Lower lobe of right lung (tissue), 2 donors: ENCODE data around the gene UTP4. TPM values are rescaled to one million over a fixed set of nuclear protein-coding genes. Genes with fewer than 3 reads are reported as not detected.
A peak's percentile ranks its signal among the peaks of the same experiment; 100 is the strongest.

ENCODE experiments used
- ATAC-seq, 2 donors: fragments of 200-7000 bp; cut with Tn5 transposase; one replicate each; pipeline ENCODE4 v1.9.1; 2020 to 2022; ENCODE audit warnings: mild to moderate bottlenecking in 2 of 2, moderate library complexity in 2 of 2
- DNase-seq: peaks from one replicate; pipeline ENCODE4 v3.0.0-alpha.2; 2020
- H3K27ac ChIP-seq: fragments of 200-600 bp; one replicate; pipeline ENCODE4 v1.8.0; 2022
- H3K27me3 ChIP-seq: fragments of 200-600 bp; one replicate; pipeline ENCODE4 v1.8.0; 2022; ENCODE audit warnings: low read depth
- H3K36me3 ChIP-seq: fragments of 200-600 bp; one replicate; pipeline ENCODE4 v1.8.0; 2022; ENCODE audit warnings: mild to moderate bottlenecking
- H3K4me1 ChIP-seq: fragments of 200-600 bp; one replicate; pipeline ENCODE4 v1.8.0; 2022
- H3K4me3 ChIP-seq: fragments of 200-600 bp; one replicate; pipeline ENCODE4 v1.8.0; 2022; ENCODE audit warnings: mild to moderate bottlenecking
- H3K9me3 ChIP-seq: fragments of 200-600 bp; one replicate; pipeline ENCODE4 v1.8.0; 2022
- intact Hi-C: fragments of 100-400 bp; cut with DNase I; formaldehyde crosslinking; loops from one replicate; pipeline ENCODE4 v1.11.0; 2022
- total RNA-seq: library from RNA; stranded (reverse); fragmentation: NEBNext Ultra II Directional; extraction: Animal tissue kit (Norgen Biotek cat#: 25700); gene quantifications from one replicate; pipeline ENCODE4 v1.2.1, GENCODE V29; 2021
- TF ChIP-seq, protein P1 (sequence below): fragments of 200-600 bp; IDR thresholded peaks from one replicate; pipeline ENCODE4 v1.8.0; 2022; ENCODE audit warnings: antibody characterized with exemption, mild to moderate bottlenecking
- donor health status: DM: no; HTN: yes; CAD: no; lungs with severe emphysema.

The UTP4 gene
- total RNA-seq, 1 donor from 2014 or later = 26.4 TPM

DNA sequence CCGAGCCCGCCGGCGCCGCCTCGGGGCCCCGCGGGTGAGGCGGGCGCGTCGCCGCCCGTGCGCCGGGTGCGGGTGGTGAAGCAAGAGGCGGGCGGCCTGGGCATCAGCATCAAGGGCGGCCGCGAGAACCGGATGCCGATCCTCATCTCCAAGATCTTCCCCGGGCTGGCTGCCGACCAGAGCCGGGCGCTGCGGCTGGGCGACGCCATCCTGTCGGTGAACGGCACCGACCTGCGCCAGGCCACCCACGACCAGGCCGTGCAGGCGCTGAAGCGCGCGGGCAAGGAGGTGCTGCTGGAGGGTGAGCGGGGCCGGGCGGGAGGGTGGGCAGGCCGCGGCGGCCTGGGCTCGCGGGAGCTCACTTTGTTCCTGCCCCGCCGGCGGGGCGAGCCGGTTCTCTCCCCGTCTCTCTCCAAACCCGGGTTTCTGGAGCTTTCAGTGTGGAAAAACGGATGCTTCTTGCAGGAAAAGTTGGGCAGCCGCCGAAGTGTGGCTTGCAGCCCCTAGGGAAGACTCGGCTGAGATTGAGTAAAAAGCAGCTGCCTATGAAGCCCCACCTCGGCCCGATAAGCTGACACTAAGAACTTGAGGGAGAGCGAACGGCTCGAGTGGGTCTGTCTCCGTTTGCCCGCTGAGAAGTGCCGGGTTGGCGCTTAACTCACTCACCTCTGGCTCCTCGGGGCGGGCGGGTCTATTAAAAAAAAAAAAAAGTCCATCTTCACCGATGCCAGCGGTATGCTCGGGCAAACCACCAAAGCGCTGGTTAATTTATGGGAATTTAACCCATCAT is 55.2 kb downstream of the UTP4 start:
- no peaks in the 10 kb centered on the region for H3K36me3 ChIP-seq
- peaks cover 48% of the 10 kb centered on the region for H3K4me1 ChIP-seq

DNA sequence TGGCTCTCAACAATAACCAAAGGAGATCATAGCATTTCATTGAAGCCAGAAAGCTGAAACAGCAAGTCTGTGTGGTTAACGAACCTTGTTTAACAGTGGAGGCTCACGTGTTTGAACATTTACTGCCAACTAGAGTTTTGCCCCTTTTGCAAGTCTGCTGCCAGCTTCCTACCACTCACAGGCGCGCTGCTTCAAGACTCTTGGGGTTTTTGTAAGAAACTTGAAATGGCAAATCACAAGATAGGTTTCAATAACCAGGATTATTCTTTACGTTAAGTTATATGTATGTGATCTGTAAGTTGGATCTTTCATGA is 55.7 kb downstream of the UTP4 start:
- intact Hi-C loops = no loop called here
- Histone ChIP-seq H3K27me3 (no peaks in the 10 kb centered on the region), H3K27ac (peak overlapping the region; percentile 84), H3K4me1 (peaks cover 43% of the 10 kb centered on the region), H3K4me3 (peak overlapping the region; percentile 91), H3K36me3 (no peaks in the 10 kb centered on the region), H3K9me3 (no peaks in the 10 kb centered on the region)
- DNase-seq (no peak), ATAC-seq (peak in 1 of 2 donors; percentile 35)
- TF ChIP-seq, protein P1, sequence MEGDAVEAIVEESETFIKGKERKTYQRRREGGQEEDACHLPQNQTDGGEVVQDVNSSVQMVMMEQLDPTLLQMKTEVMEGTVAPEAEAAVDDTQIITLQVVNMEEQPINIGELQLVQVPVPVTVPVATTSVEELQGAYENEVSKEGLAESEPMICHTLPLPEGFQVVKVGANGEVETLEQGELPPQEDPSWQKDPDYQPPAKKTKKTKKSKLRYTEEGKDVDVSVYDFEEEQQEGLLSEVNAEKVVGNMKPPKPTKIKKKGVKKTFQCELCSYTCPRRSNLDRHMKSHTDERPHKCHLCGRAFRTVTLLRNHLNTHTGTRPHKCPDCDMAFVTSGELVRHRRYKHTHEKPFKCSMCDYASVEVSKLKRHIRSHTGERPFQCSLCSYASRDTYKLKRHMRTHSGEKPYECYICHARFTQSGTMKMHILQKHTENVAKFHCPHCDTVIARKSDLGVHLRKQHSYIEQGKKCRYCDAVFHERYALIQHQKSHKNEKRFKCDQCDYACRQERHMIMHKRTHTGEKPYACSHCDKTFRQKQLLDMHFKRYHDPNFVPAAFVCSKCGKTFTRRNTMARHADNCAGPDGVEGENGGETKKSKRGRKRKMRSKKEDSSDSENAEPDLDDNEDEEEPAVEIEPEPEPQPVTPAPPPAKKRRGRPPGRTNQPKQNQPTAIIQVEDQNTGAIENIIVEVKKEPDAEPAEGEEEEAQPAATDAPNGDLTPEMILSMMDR = no peak

More for the DNA sequence above, 55.2 kb downstream of the UTP4 start:
- Histone ChIP-seq H3K27ac (peak overlapping the region; percentile 84), H3K9me3 (no peaks in the 10 kb centered on the region), H3K4me3 (peak overlapping the region; percentile 91), H3K27me3 (no peaks in the 10 kb centered on the region)
- DNase-seq (peak; percentile 79), ATAC-seq (peak; percentile 49 to 53)
- intact Hi-C loops = no loop called here
- TF ChIP-seq, protein P1 = no peak

DNA sequence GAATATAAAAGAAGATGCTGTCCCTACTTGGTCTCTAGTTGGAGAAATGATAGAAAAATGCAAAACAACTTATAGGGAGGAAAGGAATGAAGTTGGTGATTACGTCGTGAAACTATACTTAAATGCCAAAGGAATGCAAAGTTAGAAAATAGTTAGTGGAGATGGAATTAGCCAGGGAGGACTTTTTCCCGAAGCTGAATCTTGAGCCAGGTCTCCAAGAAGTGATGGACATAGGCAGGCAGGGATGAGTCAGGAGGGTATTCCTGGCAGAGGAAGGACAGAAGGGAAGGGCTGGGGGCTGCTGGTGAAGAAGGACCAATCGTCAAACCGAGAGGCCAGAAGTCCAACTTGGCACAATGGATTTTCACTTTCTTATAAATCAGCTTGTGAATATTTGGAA is 56.3 kb downstream of the UTP4 start:
- H3K27ac ChIP-seq = peak overlapping the region; percentile 84
- no peak for DNase-seq
- peaks cover 43% of the 10 kb centered on the region for H3K4me1 ChIP-seq
- peak overlapping the region; percentile 91 for H3K4me3 ChIP-seq
- H3K27me3 ChIP-seq = no peaks in the 10 kb centered on the region
- H3K9me3 ChIP-seq = no peaks in the 10 kb centered on the region
- intact Hi-C loops = no loop called here
- no peak for ATAC-seq
- TF ChIP-seq, protein P1 = no peak
- no peaks in the 10 kb centered on the region for H3K36me3 ChIP-seq

DNA sequence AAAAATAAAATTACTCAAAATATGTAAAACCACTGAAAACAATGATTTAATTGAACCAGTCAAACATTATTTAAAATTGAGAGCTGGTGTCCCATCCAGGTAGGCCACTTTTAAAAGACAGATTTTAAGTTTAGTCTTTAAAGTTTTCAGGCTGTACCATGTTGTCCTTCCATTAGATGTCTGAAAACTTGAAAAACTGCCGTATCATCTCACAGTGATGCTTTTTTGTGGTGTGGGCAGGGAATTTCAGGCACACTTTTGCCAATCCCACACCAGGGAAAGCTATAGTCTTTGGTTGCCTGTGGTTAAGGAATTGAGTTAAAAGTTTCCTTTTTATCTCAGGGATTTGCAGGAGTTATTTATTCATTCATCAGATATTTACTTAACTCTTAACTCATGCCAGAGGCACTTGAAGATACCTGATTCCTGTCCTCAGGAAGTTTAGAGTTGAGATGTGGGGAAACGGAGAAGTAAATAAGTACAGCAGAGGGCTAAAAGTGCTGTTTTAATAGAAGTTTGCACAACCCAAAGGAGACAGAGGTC is 57.7 kb downstream of the UTP4 start:
- ATAC-seq (no peak), DNase-seq (no peak)
- no peaks in the 10 kb centered on the region for H3K9me3 ChIP-seq
- H3K27ac ChIP-seq = no peak overlapping the region
- no peaks in the 10 kb centered on the region for H3K36me3 ChIP-seq
- no peak overlapping the region for H3K4me3 ChIP-seq
- TF ChIP-seq, protein P1 = no peak
- intact Hi-C loops = no loop called here
- no peaks in the 10 kb centered on the region for H3K27me3 ChIP-seq
- peaks cover 52% of the 10 kb centered on the region for H3K4me1 ChIP-seq

DNA sequence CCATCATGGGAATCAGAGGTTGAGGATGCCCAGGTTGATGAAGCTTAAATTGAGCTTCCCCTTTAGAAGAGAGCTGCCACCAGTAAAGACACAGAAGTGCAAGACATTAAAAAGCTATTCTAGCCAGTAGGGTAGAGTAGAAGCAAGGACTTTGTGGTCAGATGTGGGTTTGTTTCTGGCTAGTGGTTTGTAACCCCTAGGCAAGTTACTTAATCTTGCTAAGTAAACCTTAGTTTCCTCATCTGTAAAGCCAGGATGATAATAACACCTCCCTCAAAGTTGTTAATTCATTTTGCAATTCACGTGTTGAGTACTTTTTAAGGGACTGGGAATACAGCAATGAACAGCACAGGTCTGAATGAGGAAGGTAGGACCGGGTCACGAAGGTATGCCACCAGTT is 58.1 kb downstream of the UTP4 start:
- intact Hi-C loops = no loop called here
- no peaks in the 10 kb centered on the region for H3K27me3 ChIP-seq
- TF ChIP-seq, protein P1 = no peak
- ATAC-seq = no peak
- DNase-seq = no peak
- H3K27ac ChIP-seq = no peak overlapping the region
- no peaks in the 10 kb centered on the region for H3K9me3 ChIP-seq
- H3K4me3 ChIP-seq = no peak overlapping the region
- no peaks in the 10 kb centered on the region for H3K36me3 ChIP-seq
- H3K4me1 ChIP-seq = peaks cover 52% of the 10 kb centered on the region
